Measurements from ENCODE around the gene LSM10.
A peak's percentile ranks its signal among the peaks of the same experiment; 100 is the strongest.

Gene LSM10

GRCh38 chr1:36397378-36398230 lies at the start of gene LSM10:
Gene LSM10, minus strand, starts transcription at chr1:36397908. Its CDS starts 3,779 bp downstream, at chr1:36394129.
- DNase-seq (ENCODE audit: low read depth in 2 of 2, low spot score in 1 of 2): peak; percentile 72 to 77

- no peak for DNase-seq (ENCODE audit: low read depth in 2 of 2, low spot score in 1 of 2)
These were observed 49.7 kb upstream of the LSM10 start for GRCh38 chr1:36447450-36447849.

GRCh38 chr1:36446746-36447145 lies 49.0 kb upstream of the LSM10 start:
- DNase-seq (ENCODE audit: low read depth in 2 of 2, low spot score in 1 of 2): no peak

GRCh38 chr1:36446271-36446670 lies 48.6 kb upstream of the LSM10 start:
- no peak for DNase-seq (ENCODE audit: low read depth in 2 of 2, low spot score in 1 of 2)

- DNase-seq (ENCODE audit: low read depth in 2 of 2, low spot score in 1 of 2): no peak
These were observed 45.6 kb upstream of the LSM10 start for GRCh38 chr1:36443297-36443696.

GRCh38 chr1:36442337-36442736 lies 44.6 kb upstream of the LSM10 start:
- DNase-seq (ENCODE audit: low read depth in 2 of 2, low spot score in 1 of 2): no peak

GRCh38 chr1:36440646-36441045 lies 42.9 kb upstream of the LSM10 start:
- DNase-seq (ENCODE audit: low read depth in 2 of 2, low spot score in 1 of 2): no peak

GRCh38 chr1:36440044-36440443 lies 42.3 kb upstream of the LSM10 start:
- no peak for DNase-seq (ENCODE audit: low read depth in 2 of 2, low spot score in 1 of 2)

GRCh38 chr1:36438715-36439114 lies 41.0 kb upstream of the LSM10 start:
- DNase-seq (ENCODE audit: low read depth in 2 of 2, low spot score in 1 of 2): no peak

- no peak for DNase-seq (ENCODE audit: low read depth in 2 of 2, low spot score in 1 of 2)
These were observed 39.1 kb upstream of the LSM10 start for GRCh38 chr1:36436821-36437220.

GRCh38 chr1:36433102-36433501 lies 35.4 kb upstream of the LSM10 start:
- DNase-seq (ENCODE audit: low read depth in 2 of 2, low spot score in 1 of 2): no peak

GRCh38 chr1:36432616-36433015 lies 34.9 kb upstream of the LSM10 start:
- DNase-seq (ENCODE audit: low read depth in 2 of 2, low spot score in 1 of 2): no peak

GRCh38 chr1:36425791-36426190 lies 28.1 kb upstream of the LSM10 start:
- DNase-seq (ENCODE audit: low read depth in 2 of 2, low spot score in 1 of 2): no peak

- no peak for DNase-seq (ENCODE audit: low read depth in 2 of 2, low spot score in 1 of 2)
These were observed 23.9 kb upstream of the LSM10 start for GRCh38 chr1:36421649-36422048.

GRCh38 chr1:36420836-36421317 lies 23.2 kb upstream of the LSM10 start:
- DNase-seq (ENCODE audit: low read depth in 2 of 2, low spot score in 1 of 2): peak; percentile 86 to 93

GRCh38 chr1:36420409-36420808 lies 22.7 kb upstream of the LSM10 start:
- no peak for DNase-seq (ENCODE audit: low read depth in 2 of 2, low spot score in 1 of 2)

GRCh38 chr1:36419569-36419968 lies 21.9 kb upstream of the LSM10 start:
- no peak for DNase-seq (ENCODE audit: low read depth in 2 of 2, low spot score in 1 of 2)

GRCh38 chr1:36419140-36419539 lies 21.4 kb upstream of the LSM10 start:
- DNase-seq (ENCODE audit: low read depth in 2 of 2, low spot score in 1 of 2): no peak

- DNase-seq (ENCODE audit: low read depth in 2 of 2, low spot score in 1 of 2): no peak
These were observed 20.2 kb upstream of the LSM10 start for GRCh38 chr1:36417931-36418330.

- DNase-seq (ENCODE audit: low read depth in 2 of 2, low spot score in 1 of 2): no peak
These were observed 18.1 kb upstream of the LSM10 start for GRCh38 chr1:36415661-36416326.

- no peak for DNase-seq (ENCODE audit: low read depth in 2 of 2, low spot score in 1 of 2)
These were observed 16.7 kb upstream of the LSM10 start for GRCh38 chr1:36414384-36414783.
